HG03457 (cell line): ENCODE measurements around the gene SYN1.
"Not testable (repeated sequence)": the region's sequence is repeated elsewhere in the genome, so short reads cannot be mapped to it uniquely, and the experiment has no call there.

Experiments used
- ATAC-seq: cut with Tn5 transposase; IDR thresholded peaks from one replicate; pipeline ENCODE4 v1.9.1; 2021; ENCODE audit warnings: moderate number of reproducible peaks; ENCODE audit not compliant: unreplicated experiment

The SYN1 gene

DNA sequence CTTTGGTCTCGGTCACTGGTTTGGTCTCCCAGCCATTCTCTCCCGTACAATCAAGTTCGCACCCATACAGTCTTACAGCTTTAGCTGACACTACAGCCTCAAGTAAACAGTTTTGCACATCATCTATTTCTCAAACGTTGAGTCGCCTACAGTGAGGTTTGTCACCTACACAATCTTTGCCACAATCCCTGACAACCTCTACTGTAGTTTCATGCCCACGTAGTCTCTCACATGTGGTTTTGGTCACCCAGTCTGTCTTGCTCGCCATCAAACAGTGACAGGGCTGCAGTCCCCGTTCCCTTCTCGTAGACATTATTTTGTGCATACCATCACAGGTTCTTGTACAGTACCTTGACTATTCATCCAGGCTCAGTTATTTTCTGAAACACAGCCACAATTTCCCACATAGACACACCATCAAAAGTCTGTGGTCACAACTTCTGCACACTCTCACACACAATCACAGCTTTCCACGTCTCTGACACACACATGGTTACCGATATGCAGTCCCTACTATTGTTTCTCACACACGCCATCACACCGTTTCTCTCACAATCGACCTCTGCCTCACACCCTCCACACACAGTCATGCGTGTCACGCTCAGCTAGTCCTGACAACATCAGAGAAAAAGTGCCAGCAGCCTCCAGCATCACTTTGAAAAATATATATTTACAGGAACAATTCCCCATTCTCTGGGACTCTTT, 15.4 kb upstream of the SYN1 start:
- no peak for ATAC-seq

DNA sequence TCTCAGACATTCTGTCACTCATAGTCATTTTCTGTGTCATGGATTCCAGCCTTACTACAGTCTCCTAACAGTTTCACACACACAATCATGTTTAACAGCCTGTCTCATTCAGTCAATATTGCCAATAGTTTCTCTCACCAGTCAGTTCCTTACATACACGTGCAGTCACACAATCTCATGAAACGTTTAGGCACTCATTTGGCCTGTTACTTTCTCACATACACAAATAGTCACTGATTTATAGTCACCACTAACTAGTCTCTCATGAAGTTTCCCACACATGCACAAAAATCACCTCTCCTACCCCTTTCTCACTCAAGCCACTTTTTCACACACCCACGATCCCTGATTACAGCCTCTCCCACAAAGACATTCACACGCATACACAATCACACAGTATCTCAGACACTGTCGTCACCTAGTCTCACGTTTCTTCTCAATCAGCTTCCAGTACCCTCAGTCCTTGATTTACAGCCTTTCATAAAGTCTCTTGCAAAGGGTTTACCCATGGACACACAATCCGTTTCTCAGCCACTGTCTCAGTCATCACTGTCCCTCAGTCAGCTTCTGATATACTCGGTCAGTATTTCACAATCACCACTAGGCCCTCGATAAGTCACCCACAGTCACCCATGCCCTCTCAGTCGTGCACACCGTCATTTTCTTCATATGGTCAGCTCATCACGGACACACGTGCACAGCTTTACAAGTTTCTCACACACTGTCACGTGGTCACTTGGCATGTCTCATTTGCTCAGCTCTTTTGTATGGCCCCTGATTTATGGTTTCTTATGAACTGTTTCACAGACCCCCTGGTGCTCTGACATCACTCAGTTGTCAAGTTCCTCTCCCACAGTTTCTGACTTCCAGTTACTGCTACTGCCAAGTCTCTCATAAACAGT, 14.3 kb upstream of the SYN1 start:
- no peak for ATAC-seq

DNA sequence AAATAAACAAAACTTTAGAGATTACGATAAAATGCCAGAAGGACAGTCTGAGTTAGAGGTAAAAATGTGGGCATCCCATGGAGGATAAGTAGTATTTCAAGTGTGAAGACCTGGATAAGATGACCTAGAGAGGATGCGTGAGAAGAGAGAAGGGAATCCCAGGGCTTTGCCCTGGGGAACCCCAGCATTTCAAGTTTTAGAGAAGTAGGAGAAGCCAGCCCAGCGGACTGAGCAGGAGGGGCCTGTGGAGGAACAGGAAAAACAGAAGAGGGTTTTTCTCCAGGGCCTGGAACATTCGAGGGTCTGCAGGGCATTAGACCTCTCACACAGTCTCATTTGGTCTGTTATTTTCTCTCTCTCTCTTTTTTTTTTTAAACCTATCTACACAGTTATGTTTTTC, 13.0 kb upstream of the SYN1 start:
- ATAC-seq, result no peak

DNA sequence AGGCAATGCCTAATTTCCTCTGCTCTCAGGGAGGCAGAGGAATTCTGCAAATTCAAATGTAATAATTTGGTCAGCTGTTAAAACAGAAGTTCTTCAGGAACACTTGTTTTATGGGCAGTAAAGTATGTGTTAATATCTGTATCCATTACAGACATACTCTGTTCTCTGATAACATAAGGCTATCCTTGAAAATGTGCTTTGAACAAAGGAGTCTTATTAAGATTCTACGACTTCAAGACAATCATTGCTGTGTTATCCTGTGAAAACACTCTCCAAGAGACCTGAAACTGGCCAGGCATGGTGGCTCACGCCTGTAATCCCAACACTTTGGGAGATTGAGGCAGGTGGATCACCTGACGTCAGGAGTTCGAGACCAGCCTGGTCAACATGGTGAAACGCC, 12.0 kb upstream of the SYN1 start:
- ATAC-seq, result no peak

DNA sequence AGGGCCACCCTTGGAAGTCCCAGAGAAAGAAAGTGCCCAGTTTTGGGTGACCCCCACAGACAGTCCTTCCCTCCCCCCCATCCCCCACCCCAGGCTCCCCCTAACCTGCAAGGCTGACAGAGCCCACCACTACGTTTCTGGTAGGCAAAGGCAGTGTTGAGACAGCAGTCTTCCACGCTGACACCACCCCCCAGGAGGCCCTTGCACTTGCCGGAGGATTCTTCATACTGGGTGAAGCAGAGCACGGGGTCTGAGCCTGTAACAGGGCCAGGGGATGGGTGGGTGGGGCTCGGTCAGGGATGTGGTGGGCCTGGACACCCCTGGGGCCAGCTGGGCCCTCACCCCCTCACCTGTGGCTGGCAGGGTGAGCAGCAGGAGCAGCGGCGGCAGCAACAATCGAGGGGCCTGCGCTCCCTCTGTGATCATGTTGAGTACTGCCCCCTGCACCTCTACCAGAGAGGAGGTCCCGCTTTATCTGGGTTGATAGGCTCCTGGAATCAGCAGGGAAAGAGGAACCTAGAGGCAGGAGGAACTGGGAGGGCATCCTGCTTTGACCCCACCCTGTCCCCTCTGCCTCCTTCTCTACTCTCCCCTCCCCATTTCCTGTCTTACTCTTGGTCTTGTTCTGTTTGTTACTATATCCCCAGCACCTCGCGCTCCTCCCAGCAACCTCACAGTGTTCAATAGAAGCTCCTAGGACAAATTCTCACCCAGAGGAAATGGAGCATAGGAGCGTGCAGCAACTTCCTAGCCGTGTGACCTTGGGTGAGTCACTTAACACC, 10.0 kb upstream of the SYN1 start, which contains the start of gene CFP:
Gene CFP, minus strand, starts transcription at position 512 of the 782 bp plus-strand sequence. Its CDS starts 86 bp downstream, at position 426.
- ATAC-seq, result no peak

DNA sequence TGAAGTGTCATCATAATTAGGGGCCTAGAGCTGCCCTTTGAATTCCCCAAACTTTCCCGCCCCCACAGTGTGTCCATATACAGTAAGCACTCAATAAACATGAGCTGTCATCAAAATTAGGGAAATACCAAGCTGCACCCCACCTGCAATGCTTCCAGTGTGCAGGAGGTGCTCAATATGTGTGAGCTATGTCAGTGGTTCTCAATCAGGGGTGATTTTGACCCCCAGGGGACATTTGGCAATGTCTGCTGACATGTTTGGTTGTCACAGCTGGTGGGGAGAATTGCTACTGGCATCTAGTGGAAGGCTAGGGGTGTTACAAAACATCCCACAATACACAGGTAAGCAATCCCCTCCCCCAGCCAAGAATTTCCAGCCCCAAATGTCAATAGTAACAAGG, 9.3 kb upstream of the SYN1 start:
- no peak for ATAC-seq

DNA sequence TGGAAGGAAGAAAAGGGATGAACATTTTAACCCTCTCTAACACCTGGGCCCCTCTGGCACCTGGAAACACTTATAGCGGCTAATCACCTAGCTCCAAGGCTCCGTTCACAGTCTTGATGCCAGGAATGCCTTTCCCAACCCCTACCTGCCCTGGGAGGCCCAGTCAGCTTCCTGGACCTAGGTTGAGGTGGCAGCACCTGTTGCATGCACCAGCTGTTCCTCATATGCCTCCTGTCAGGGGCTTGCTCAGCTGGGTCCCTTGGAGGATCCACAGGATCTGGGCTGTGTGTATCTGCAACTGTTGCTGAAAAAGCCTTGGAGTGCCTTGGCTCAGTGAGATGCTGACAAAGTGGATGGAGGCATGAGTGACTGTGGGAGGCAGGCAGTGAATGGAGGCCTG, 5.7 kb upstream of the SYN1 start:
- no peak for ATAC-seq

DNA sequence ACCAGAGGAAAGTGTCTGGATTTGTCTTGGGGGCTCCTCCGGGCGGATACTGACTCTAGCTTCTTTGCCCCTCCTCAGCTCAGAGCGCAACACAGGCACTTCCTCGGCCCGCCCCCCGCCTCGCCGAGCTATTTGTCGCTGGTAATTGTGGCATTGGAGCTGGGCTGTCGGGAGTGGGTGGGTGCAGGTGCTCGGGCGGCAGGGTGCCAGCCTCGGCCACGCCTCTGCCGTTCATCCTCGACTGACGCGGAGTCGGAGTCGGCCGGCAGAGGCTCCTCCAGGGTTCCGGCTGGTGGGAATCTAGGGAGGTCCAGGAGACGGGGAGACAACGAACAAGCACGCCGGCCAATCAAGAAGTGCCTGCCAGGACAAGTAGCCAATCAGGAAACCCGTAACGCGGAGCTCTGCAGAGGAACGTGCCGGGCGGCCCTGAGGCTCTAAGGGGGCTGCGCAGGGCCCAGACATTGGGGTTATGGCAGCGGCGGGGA, 3.9 kb upstream of the SYN1 start:
- ATAC-seq, result no peak

DNA sequence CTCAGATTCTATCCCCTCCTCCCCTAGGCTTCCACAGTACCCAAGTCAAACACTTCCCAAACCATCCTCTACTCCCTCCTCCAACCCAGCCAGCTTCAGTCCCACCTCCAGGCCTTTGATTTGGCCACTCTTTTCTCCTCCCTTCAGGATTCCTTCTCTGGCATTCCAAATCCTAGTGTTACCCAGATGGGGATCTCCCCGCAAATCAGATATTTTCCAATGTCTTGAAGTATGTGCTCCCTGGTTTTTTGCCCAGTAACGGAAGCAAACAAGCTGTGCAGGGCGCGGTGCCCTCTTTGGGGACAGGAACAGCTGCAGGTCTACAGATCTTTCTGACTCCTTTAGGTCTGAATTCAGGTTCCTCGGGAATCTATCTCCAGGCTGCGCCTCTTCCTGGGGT, 2.2 kb upstream of the SYN1 start:
- ATAC-seq, result no peak

DNA sequence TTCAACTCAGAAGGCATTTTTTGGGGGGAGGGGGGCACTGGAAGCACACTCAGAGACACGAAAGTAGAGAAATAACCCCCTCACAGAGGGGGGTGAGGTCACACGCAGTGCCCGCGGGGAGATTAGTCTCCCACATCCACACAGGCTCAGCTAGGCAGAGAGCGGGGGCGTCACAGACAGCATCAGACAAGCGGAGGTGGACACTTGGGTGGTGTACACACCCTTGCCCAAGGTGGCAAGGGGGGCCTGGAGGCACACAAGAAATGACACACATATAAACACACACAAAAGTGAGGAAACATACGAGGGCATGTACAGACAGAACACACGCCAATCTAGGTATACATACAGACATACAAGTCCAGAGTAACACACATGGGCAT, 637 bp upstream of the SYN1 start:
- no peak for ATAC-seq

DNA sequence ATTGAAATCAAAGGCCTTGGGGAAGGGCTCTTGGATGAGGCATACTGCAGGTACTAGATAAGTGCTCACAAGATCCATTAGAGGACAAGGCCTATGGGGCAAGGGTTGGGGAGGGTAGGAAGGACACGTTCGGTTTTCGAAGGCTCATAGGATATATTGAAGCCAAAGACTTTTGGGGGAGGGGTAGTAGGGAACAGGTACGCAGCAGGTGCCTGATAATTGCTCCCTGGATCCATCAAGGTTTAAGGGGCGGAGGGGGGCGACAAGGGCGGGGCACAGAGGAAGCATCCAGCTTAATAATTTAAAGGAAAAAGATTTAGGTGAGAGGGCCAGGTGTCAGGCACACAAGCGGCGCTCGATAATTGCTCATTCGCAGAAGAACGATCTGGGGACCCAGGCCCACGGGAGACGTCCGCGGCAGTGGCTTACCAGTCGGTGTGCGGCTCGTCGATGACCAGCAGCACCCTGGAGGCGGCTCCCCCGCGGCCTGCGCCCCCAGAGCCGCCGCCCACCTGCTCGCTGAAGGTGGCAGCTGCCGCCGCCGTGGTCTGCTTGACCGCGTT, 653 bp downstream of the SYN1 start:
- no peak for ATAC-seq

DNA sequence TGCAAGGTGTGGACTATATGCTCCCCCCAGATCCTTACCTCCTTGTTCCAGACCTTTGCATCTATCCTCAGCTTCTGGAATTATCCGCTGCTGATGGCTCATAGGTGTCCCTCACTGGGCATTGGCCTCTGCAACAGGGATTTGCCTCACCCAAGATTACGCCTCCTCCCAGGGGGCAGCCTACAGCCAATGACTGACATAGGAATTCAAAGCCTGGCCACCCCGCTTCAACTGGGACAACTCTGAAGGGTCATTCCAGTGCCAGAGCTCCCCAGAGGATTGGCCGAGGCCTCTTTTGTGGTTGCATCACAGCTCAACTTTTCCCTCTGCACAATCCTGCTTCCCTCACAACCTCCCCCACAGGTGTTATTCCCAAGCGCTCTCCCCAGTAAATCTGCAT, 5.0 kb downstream of the SYN1 start:
- ATAC-seq, result no peak

DNA sequence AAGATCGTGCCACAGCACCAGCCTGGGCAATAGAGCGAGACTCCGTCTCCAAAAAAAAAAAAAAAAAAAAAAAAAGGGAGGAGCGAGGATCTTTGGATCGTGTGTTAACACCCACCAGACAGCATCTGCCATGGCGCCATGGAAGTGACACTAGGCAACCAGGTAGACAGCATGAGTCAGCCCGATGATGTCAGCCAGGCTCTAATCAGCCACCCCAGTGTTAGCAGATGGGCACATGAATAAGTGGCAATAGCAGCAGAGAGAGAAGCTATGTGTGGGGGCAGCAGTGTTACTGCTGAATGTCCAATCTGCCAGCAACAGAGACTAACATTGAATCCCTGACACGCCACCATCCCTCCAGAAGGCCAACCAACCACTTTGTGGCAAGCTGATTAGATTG, 6.6 kb downstream of the SYN1 start:
- no peak for ATAC-seq

DNA sequence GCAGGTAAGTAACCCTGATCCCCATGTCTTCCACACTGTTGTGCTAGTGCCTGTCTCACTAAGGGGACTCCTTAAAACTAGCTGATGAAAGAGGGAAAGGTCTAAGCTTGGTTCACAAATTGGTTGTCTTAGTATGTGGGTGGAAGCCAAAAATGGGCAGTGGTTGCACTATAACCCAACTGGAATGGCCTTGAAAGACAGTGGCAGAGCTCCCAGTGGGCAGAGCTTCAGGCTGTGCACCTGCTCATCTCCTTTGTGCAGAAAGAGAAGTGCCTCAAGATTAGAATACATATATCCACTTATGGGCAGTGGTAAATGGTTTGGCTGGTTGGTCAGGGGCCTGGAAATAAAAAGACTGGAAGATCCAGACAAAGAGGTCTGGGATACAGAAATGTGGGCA, 7.2 kb downstream of the SYN1 start:
- no peak for ATAC-seq

DNA sequence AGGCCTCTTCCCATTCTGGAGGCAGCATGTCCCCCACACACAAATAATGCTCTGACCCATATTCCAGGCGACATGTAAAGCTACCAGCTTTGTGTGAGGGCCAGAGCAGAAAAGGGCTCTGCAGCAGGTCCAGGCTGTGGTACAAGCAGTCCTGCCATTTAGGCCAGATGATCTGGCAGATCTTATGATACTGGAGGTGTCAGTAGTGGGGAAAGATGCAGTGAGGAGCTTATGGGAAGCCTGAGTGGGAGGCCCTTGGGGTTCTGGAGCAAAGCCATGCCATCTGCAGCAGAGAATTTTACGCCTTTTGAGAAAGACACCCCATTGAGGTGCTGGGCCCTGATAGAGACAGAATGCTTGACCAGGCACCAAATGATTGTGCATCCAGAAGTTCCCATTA, 7.7 kb downstream of the SYN1 start:
- no peak for ATAC-seq

DNA sequence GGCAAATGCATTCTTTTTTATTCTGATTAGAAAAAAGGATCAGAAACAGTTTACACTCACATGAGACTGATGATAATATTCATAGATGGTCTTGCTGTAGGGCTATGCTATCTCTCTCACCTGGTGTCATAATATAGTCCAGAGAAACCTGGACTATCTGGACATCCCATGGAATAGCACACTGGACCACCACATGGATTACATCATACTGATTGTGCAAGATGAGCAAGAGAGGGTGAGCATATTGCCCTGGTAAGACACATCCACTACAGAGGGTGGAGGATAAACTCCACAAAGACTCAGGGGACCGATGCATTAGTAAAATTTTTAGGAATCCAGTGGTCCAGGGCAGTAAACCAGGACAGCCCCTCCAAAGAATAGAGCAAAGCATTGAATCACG, 8.2 kb downstream of the SYN1 start:
- no peak for ATAC-seq

DNA sequence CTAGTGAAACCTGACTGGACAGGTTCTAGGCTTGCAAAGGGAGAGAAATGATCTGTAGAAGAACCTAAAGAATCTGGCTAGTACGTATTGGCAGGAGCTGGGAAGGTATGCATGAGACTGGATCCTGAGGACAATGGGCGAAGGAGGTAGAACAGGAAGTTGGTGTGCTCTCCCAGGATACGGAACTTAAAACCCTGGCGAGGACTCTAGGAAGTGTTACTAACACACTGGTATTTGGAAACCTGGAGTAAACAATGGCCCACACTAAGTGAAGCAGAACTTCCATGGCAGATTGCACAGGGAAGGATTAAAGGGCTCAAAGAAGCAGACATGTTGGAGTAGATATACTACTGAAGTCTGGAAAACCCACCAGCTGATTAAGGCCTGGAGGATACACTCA, 9.1 kb downstream of the SYN1 start:
- ATAC-seq, result no peak

DNA sequence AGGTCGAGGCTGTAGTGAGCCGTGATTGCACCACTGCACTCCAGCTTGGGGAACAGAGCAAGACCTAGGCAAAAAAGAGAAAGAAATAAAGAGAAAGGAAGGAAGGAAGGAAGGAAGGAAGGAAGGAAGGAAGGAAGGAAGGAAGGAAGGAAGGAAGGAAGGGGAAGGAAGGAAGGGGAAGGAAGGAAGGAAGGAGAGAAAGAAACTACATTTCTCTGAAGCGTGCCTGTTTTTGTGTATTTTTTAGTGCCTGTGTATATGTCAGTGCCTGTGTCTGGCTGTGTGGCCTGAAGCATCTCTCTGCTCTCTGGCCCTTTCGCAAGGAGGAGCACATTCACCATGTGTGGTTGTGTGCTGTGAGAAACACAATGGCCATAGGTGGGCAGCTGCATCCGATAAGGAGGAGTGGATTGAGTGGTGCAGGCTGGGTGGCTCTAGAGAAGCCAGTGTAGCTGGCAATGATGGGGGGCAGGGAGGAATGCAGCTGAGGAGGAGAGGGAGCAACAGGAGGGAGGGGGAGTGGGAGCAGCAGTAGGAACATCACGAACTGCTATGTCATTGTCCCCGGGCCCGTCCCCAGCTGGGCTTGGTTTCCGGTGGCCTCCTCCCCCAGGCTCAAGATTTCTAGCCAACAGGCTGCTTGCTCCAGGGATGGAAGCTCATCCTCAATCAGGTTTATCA, 11.4 kb downstream of the SYN1 start:
- ATAC-seq, result no peak

DNA sequence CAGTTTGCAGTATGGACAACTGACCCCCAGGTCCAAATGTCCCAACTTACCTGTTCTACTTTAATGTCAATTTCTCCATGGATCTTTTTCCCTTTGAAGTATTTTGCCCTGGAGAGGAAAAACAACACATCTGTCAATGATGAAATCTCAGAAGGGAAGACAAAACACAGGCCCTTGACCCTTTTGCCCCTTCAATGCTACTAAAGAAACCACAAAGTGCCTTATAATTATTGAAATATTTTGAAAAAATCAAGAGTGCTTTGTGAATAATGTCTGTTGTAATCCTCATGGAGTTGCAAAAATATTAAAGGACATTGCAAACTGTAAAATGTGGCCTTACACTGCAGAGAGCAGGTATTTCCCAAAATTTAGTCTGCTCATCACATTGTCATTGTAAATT, 12.6 kb downstream of the SYN1 start:
- no peak for ATAC-seq

DNA sequence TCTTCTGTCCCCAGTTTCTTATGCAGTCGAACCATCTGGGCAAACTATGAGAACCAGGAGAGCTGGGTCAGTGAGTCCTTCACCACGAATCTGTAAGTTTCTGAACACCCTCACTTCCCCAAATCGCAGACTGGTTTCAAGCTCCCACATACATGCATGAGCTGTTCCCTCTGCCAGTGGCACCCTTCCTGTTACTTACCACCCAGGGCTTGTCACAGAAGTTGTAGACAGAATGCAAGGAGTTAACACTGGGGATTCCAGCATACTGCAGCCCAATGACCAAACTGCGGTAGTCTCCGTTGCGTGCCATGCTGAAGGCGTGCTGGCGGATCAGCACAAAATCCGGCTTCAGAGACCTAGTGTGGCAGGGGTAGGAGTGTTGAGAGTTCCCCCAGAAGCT, 14.6 kb downstream of the SYN1 start:
- ATAC-seq, result no peak

DNA sequence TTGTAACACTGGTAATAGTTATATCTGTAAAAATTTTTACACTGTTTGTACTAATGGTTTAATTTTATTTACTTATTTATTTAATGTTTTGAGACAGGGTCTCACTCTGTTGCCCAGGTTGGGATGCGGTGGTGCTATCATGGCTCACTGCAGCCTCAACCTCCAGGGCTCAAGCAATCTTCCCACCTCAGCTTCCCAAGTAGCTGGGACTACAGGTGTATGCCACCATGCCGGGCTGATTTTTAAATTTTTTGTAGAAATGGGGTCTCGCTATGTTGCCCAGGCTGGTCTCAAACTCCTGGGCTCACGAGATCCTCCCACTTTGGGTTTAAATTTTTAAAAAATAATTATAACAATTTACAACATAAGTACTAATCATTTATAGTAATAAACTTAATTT, 16.5 kb downstream of the SYN1 start:
- not testable (repeated sequence) for ATAC-seq
